HepG2 (cell line): ENCODE results near the gene FAM78B. TPM values are rescaled to one million over a fixed set of nuclear protein-coding genes. Genes with fewer than 3 reads are reported as not detected.

Experiments used
- ATAC-seq: fragments of 200-7000 bp; cut with Tn5 transposase; 3 replicates; pipeline ENCODE4 v1.9.1; 2020; ENCODE audit warnings: mild to moderate bottlenecking, moderate library complexity
- BruUV-seq: library from RNA; stranded (reverse); fragments of 400-500 nt; replicated peaks from 2 replicates; lab custom pipeline; 2021; lab: Mats Ljungman, UMichigan
- CTCF ChIA-PET: fragments of 300-600 bp; formaldehyde crosslinking; extraction: SDS; loops from one replicate; lab custom pipeline; 2021; ENCODE audit warnings: low total read pairs, inconsistent platforms, low intra/inter-chr PET ratio; lab: Yijun Ruan, JAX
- POLR2A ChIA-PET: fragments of 350-600 bp; sonication (Branson Sonifier 250); formaldehyde crosslinking; loops from one replicate; lab custom pipeline; 2020; ENCODE audit warnings: antibody characterized with exemption, inconsistent platforms; lab: Yijun Ruan, JAX
- DNase-seq: peaks from one replicate; pipeline ENCODE4 v3.0.0-alpha.2; 2015; ENCODE audit warnings: low spot score
- FAIRE-seq: peaks from 3 replicates; lab custom pipeline; 2011; peaks lifted over from hg19 to GRCh38; lab: Jason Lieb, UNC
- H2AFZ ChIP-seq: one replicate; pipeline ENCODE4 v1.6.1; 2011; ENCODE audit warnings: low read length, inconsistent platforms
- H3K27ac ChIP-seq: fragments of 300-600 bp; 3 replicates; pipeline ENCODE4 v1.8.0; 2011; ENCODE audit warnings: mixed run types, mild to moderate bottlenecking, mixed read lengths, low read length, inconsistent platforms; ENCODE audit not compliant: insufficient read depth; ENCODE audit errors: extremely low read length
- H3K27me3 ChIP-seq, 2 experiments: fragments of 200-600 bp in 1 of 2; 2 replicates in 1 of 2; 3 replicates in 1 of 2; pipeline versions ENCODE4 v1.6.0 to v1.8.0; 2011; ENCODE audit warnings: low read length in 2 of 2, mild to moderate bottlenecking in 2 of 2, moderate library complexity in 2 of 2, inconsistent platforms in 1 of 2; ENCODE audit not compliant: insufficient read depth in 2 of 2, control insufficient read depth in 1 of 2
- H3K36me3 ChIP-seq, 2 experiments: fragments of 200-600 bp in 1 of 2; replicated peaks in 1 of 2; 2 replicates in 1 of 2; 3 replicates in 1 of 2; pipeline versions ENCODE4 v1.5.1 to v1.8.0; 2011; ENCODE audit warnings: low read length in 2 of 2, inconsistent platforms in 1 of 2; ENCODE audit not compliant: insufficient read depth in 2 of 2, control insufficient read depth in 1 of 2
- H3K4me1 ChIP-seq: 2 replicates; pipeline ENCODE4 v1.5.1; 2012; ENCODE audit warnings: low read length, inconsistent platforms; ENCODE audit not compliant: insufficient read depth
- H3K4me2 ChIP-seq: 2 replicates; pipeline ENCODE4 v1.6.0; 2011; ENCODE audit warnings: low read depth, low read length, inconsistent platforms
- H3K4me3 ChIP-seq, 3 experiments: fragments of 200-600 bp in 1 of 3; sonication (generic), shearing (Covaris generic) in 1 of 3; replicated peaks in 1 of 3; 2 replicates each; pipeline ENCODE4 v1.5.1; 2011 to 2016; ENCODE audit warnings: low read length in 3 of 3, inconsistent platforms in 2 of 3, low read depth in 2 of 3, mild to moderate bottlenecking in 2 of 3, control low read depth in 1 of 3, mixed read lengths in 1 of 3; ENCODE audit not compliant: insufficient read depth in 1 of 3
- H3K79me2 ChIP-seq: one replicate; pipeline ENCODE4 v1.6.1; 2011; ENCODE audit warnings: low read length, inconsistent platforms; ENCODE audit not compliant: insufficient read depth
- H3K9ac ChIP-seq: 2 replicates; pipeline ENCODE4 v1.6.0; 2011; ENCODE audit warnings: mild to moderate bottlenecking, low read depth, low read length, inconsistent platforms; ENCODE audit not compliant: insufficient read depth
- H3K9me3 ChIP-seq: 2 replicates; pipeline ENCODE4 v1.5.1; 2012; ENCODE audit warnings: mild to moderate bottlenecking, low read length
- H4K20me1 ChIP-seq: 2 replicates; pipeline ENCODE4 v1.6.0; 2011; ENCODE audit warnings: inconsistent platforms, mild to moderate bottlenecking, low read length, moderate library complexity; ENCODE audit not compliant: insufficient read depth
- CHCHD3 ChIP-seq: sonication (generic); formaldehyde crosslinking; IDR thresholded peaks from 2 replicates; pipeline ENCODE4 v1.8.0; 2022; ENCODE audit warnings: mild to moderate bottlenecking, missing genetic modification reagents, moderate library complexity
- GFI1 ChIP-seq: sonication (generic); formaldehyde crosslinking; IDR thresholded peaks from 2 replicates; pipeline ENCODE4 v1.5.0; 2020; ENCODE audit warnings: missing genetic modification reagents, mild to moderate bottlenecking, borderline replicate concordance
- IKZF4 ChIP-seq: sonication (generic); formaldehyde crosslinking; IDR thresholded peaks from 2 replicates; pipeline ENCODE4 v1.5.1; 2020; ENCODE audit warnings: borderline replicate concordance, mild to moderate bottlenecking, low read depth, missing genetic modification reagents; ENCODE audit errors: not compliant biosample characterization
- MTA1 ChIP-seq: sonication (generic); formaldehyde crosslinking; IDR thresholded peaks from 2 replicates; pipeline ENCODE4 v1.4.0; 2020; ENCODE audit warnings: missing genetic modification reagents, mild to moderate bottlenecking, borderline replicate concordance
- WGBS: methylation state at CpG from one replicate; pipeline ENCODE4 v1.1.6; 2017; ENCODE audit warnings: low lambda C conversion rate; 5-methylcytosine and 5-hydroxymethylcytosine counted together
- in situ Hi-C: cut with HindIII; loops from 2 replicates; pipeline ENCODE4 v1.10.0; 2017; ENCODE audit warnings: low pct_unique_long_range_greater_than_20kb; ENCODE audit not compliant: extremely low pct_ligation_motif_present
- intact Hi-C: fragments of 100-400 bp; cut with micrococcal nuclease; formaldehyde crosslinking; loops from one replicate; pipeline ENCODE4 v1.10.0; 2022; ENCODE audit not compliant: unreplicated experiment
- polyA plus RNA-seq, 8 experiments: library from polyadenylated mRNA; depleted of rRNA in 3 of 8; stranded (reverse) in 7 of 8; unstranded in 1 of 8; fragments of >200 nt; fragmentation: Illumina TruSeq in 4 of 8; extraction: Trizol in 4 of 8; gene quantifications; 2 replicates each; pipeline versions ENCODE4 v1.2.1 to v1.2.3, GENCODE V29; 2011 to 2016; ENCODE audit warnings: low read depth in 4 of 8, missing spikeins in 1 of 8, mixed read lengths in 1 of 8; ENCODE audit not compliant: insufficient read depth in 1 of 8
- total RNA-seq, 5 experiments: library from RNA; depleted of rRNA; stranded (reverse); fragments of >200 nt; fragmentation: Illumina TruSeq; extraction: Trizol; gene quantifications; 2 replicates each; pipeline ENCODE4 v1.2.3, GENCODE V29; 2016; ENCODE audit warnings: low read depth in 1 of 5
- TF ChIP-seq, protein P1 (sequence below): sonication (generic); formaldehyde crosslinking; IDR thresholded peaks from 2 replicates; pipeline ENCODE4 v1.4.0; 2020; ENCODE audit warnings: mild to moderate bottlenecking, missing genetic modification reagents
- TF ChIP-seq, protein P2 (sequence below): sonication (generic); formaldehyde crosslinking; IDR thresholded peaks from 2 replicates; pipeline ENCODE4 v1.4.0; 2020; ENCODE audit warnings: missing genetic modification reagents, borderline replicate concordance

FAM78B gene
- total and polyA plus RNA-seq, 2 of the 13 experiments (the other 11 are each of a cell fraction or from before 2014, with no cell fraction given): 0.22 to 0.31 TPM

DNA sequence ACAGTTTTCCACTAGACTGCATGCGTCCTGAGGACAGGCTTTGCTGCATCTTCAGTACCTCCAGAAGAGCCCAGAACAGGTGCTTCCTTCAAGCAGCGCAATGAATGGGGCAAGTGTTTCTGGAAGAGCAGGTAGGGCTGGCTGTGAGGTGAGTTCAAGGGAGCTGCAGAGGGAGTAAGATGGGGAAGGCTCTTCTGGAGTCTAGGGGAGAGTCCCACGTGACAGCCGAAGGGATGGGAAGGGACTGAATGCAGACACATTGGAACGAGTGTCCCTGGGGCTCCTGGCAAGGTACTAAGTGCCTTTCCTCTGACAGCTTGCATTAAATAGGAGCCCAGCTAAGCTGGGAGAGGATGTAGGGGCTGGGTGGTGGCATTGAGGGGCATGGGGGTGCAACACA is 84.2 kb downstream of the FAM78B start:
- no peaks in the 10 kb centered on the region for H3K79me2 ChIP-seq
- no peak overlapping the region for H3K4me3 ChIP-seq
- H3K36me3 ChIP-seq: no peaks in the 10 kb centered on the region
- TF ChIP-seq IKZF4 (CRISPR knock-in tag): no peak
- no peak for TF ChIP-seq GFI1 (CRISPR knock-in tag)
- no peak for TF ChIP-seq CHCHD3
- TF ChIP-seq, protein P1, sequence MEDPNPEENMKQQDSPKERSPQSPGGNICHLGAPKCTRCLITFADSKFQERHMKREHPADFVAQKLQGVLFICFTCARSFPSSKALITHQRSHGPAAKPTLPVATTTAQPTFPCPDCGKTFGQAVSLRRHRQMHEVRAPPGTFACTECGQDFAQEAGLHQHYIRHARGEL (CRISPR knock-in tag): no peak
- TF ChIP-seq, protein P2, sequence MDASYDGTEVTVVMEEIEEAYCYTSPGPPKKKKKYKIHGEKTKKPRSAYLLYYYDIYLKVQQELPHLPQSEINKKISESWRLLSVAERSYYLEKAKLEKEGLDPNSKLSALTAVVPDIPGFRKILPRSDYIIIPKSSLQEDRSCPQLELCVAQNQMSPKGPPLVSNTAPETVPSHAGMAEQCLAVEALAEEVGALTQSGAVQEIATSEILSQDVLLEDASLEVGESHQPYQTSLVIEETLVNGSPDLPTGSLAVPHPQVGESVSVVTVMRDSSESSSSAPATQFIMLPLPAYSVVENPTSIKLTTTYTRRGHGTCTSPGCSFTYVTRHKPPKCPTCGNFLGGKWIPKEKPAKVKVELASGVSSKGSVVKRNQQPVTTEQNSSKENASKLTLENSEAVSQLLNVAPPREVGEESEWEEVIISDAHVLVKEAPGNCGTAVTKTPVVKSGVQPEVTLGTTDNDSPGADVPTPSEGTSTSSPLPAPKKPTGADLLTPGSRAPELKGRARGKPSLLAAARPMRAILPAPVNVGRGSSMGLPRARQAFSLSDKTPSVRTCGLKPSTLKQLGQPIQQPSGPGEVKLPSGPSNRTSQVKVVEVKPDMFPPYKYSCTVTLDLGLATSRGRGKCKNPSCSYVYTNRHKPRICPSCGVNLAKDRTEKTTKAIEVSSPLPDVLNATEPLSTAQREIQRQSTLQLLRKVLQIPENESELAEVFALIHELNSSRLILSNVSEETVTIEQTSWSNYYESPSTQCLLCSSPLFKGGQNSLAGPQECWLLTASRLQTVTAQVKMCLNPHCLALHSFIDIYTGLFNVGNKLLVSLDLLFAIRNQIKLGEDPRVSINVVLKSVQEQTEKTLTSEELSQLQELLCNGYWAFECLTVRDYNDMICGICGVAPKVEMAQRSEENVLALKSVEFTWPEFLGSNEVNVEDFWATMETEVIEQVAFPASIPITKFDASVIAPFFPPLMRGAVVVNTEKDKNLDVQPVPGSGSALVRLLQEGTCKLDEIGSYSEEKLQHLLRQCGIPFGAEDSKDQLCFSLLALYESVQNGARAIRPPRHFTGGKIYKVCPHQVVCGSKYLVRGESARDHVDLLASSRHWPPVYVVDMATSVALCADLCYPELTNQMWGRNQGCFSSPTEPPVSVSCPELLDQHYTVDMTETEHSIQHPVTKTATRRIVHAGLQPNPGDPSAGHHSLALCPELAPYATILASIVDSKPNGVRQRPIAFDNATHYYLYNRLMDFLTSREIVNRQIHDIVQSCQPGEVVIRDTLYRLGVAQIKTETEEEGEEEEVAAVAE (CRISPR knock-in tag): no peak
- no peak for TF ChIP-seq MTA1 (CRISPR knock-in tag)
- no TSS peak for BruUV-seq
- ChIA-PET POLR2A (no interaction called here), CTCF (no interaction called here)
- no peak overlapping the region for H3K9ac ChIP-seq
- H3K4me1 ChIP-seq: peaks cover 13% of the 10 kb centered on the region
- no peak overlapping the region for H2AFZ ChIP-seq
- in situ Hi-C loops: no loop called here
- no peak for DNase-seq
- H4K20me1 ChIP-seq: no peaks in the 10 kb centered on the region
- intact Hi-C loops: no loop called here
- WGBS: 34% methylated on average over 5 of the region's 5 CpGs
- FAIRE-seq: no peak
- H3K4me2 ChIP-seq: no peak overlapping the region
- no peaks in the 10 kb centered on the region for H3K27me3 ChIP-seq
- H3K27ac ChIP-seq: no peak overlapping the region
- no peak for ATAC-seq
- H3K9me3 ChIP-seq: no peaks in the 10 kb centered on the region
